Activated CD4-positive, alpha-beta T cell treated with anti-CD3 and anti-CD28 coated beads for 48 hours (primary cell): Measurements from ENCODE around the gene ROBO1.

ENCODE experiments used
- DNase-seq: peaks from one replicate; pipeline ENCODE4 v3.0.0-alpha.2; 2020

ROBO1 gene

DNA sequence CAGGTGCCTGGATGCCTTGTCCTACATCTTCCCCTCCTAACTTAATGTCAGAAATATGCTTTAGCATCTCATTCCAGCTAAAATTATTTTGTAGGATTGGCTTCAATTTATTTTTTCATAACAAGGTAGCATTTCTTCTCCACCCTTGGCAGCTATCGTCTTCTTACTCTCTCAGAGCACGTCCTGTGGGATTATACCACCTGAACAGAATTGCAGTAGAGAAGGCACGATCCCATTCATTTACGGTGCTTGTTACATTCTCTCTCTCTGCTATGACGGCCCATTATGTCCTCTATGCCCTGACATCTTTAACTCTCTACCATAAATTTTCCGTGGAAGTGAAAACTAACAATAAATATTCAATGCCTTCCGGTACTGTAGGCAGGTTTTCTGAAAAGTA, 103.3 kb downstream of the ROBO1 start:
- DNase-seq: no peak

DNA sequence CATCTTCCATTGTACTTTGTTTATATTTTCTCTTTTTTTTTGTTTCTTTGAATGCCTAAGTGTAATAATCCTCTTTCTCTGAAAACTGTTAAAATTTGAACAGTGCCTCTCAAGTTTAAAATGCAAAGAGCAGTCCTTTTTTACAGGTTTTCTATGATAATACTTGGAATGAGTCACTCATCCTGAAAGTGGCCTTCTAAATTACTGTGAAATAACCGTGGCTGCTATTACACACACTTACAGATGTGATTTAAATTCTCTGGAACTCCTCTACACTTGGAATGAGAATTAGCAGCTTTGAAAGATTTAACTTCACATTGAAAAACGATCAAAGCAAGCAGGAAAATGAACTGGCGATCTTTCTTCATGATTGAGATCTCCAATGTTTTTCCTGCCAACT, 105.9 kb downstream of the ROBO1 start:
- DNase-seq: no peak

DNA sequence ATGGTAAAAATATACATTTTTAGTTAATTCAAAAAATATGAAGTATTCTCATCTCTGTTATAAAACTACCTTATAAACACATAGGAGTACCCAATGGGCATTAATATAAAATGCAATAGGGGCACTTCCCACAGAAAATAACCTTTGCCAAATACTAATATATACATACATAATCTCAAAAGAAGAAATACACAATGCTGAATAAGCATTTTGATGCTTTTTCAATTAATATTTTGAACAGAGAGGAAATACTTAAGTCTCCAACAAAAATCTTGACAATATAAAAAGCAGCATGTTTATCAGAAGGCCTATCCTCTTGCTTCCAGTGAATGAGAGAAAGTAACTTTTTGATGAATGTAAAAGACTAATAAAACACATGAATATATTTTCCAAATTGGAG, 110.7 kb downstream of the ROBO1 start:
- no peak for DNase-seq

DNA sequence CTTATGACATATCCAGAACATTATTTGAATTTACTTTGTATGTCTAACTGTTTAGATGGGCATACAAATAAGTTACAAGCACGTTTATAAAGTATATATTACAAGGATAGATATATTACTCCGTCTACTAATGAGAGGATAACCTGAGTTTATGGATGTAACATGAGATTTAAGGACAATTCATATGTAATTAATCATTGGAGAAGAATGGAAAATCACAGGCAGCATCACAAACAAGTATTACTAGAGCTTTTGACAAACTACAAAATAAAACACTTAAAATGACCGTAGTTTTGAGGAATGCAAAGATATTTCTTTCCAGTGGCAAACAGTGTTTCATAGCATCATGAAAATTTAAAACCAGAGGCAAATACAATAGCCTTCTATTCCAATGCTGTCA, 113.8 kb downstream of the ROBO1 start:
- DNase-seq: no peak

DNA sequence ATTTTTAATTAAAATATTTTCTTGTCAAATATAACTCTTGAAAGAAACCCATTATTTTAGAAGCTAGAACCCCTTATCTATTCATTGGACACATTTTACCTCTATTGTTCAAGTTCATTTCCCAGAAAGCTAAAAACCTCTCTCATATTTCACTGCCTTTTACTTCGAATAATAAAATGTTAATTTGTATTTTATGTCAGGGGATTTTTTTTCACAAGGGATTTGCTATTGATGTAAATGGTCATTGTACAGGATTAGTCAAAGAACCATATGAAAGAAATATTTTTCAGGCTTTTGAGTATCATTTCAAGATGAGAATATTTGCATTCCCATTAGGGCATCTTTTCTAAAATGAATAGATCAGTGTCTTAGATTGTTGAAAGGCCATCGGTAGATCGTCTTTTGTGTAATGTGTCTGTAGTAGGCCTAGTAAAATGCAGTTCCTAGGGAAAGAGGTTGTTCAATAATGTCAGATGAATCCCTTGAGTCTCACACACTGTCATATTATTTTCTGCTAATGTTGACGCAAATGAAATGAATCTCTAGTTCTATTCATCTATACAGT, 114.5 kb downstream of the ROBO1 start:
- DNase-seq: no peak

DNA sequence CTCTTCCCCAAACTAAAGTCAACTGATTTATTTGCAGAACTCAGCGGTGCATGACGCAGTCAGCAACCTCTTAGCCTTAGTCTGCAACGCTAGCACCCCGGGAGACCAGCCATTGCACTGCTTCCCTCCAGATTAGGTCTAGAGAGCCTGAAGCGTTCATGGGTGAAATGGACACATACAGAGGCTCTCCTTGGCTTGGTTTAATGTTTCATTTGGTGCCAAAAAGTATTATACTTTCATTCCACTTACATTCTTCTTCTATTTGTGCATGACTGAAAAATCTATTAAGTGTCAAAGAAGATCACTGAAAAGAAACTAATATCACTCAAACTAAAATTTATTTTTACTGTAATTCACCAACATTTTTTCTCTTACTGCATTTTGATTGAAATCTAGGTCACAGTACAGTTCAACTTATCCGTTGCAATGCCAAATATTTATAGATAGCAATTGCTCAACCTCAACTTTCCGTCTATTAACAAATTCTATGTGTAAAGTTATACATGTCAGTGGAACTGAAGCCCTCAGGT, 116.2 kb downstream of the ROBO1 start:
- DNase-seq: no peak

DNA sequence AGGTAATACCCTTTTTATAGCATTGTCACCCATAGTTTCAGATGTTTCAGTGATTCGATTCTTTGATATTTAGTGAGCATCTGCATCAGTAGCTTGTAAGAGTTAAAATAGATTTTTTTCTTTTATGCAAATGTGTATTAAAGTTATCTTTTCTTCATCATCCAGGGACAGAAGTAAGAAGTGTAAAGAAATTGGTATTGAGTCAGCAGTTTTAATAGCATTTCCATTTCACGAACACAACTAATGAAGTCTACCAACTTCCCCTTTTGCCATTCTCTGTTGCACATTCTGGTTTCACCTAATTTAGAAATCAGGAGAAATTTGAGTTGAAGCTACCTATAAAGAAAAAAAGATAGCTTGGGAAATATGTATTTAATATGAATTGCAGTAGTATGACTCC, 127.9 kb downstream of the ROBO1 start:
- DNase-seq: no peak

DNA sequence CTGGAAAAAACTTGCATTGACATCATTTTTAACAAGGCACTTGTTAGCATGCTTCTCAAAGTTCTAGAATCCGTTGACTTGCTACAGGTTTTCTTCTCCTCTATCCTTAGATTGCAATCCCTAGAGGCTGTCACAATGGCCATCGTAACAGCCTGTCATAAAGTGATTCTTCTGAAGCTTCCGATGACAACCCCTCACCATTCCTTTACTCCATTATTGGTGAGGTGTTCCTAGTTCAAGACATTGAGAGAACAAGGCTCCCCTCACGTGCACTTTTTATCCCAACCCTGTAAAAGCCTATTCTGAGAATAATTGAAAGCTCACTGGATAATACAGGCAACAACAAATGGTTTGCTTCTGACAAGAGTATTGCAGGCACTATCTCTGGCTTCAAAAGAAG, 131.4 kb downstream of the ROBO1 start:
- DNase-seq: no peak

DNA sequence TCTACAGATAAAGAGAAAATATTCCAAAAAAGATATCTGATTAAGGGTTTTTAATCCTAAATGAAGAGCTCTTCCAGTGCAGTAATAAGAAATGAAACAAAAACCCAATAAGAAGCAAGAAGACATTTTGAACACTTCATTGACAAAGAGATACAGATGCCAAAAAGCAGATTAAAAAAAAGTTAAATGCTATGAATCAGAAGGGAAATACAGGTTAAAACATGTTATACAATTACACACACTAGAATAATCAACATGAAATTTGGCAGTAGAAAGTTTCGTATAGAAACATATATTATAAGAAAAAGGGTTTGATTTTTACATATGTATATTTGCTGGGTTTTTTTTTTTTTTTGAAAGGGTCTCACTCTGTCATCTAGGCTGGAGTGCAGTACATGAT, 135.0 kb downstream of the ROBO1 start:
- DNase-seq: no peak

DNA sequence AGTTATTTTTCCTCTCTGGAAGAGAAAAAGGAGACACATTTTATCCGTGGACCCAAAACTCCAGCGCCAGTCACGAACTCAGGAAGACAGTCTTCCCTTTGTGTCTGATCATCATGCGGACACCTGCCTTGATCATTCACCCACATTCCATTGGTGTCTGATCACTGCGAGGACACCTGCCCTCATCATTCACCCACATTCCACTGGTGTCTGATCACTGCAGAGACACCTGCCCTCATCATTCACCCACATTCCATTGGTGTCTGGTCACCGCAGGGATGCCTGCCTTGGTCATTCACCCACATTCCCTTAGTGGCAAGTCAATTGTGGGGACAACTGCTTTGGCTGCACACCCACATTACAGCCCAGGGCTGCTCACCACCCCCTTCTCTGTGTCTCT, 148.9 kb downstream of the ROBO1 start:
- no peak for DNase-seq

DNA sequence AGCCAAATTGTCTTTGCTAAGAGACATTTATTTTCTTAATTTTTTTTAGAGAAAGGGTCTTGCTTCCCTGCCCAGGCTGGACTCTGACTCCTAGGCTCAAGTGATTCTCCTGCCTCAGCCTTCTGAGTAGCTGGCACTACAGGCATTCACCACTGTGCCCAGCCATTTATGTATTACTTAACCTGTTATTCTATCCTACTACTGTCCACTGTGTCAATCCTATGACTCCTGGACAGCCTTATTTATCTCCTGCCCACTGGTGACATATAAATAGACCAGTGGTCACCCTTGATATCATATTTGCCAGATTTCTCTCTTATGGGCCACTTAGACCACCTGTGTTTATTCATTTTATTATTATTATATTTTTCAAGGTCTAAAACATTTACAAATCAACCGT, 161.4 kb downstream of the ROBO1 start:
- DNase-seq: no peak

DNA sequence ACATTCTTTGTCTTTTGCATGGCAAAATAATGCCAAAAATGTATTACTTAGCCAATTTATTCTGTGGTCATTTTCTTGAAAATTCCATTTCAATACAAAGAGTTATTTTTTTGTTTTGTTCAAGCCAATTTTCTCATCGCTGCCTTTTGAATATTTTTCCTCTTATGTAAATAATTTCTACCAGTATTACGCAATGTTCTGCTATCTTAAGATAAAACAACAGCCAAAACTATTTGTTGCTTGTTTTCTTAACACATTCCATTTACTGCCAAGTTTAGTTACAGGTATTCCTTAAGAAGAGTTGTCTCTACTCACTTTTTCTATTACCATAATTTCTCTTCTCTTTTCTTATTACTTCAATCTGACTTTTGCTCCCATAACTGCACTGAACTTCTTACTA, 163.1 kb downstream of the ROBO1 start:
- DNase-seq: no peak

DNA sequence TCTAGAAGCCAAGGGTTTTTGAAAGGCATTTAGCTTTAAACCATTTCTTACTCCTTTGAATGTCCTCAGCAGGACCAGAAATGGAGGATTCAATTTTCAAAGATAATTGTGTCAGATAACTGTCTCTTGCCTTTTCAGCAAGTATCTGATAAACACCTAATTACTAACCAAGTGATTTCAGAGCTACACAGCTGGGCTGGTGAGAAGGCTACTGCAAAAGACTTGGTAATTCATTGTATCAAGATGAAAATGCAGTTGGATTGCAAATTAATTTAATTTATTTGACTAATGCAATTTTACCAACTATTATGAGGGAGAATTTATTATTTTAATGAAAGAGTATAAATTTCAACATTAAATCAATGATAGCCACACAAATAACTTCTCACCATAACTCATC, 165.4 kb downstream of the ROBO1 start:
- DNase-seq: no peak

DNA sequence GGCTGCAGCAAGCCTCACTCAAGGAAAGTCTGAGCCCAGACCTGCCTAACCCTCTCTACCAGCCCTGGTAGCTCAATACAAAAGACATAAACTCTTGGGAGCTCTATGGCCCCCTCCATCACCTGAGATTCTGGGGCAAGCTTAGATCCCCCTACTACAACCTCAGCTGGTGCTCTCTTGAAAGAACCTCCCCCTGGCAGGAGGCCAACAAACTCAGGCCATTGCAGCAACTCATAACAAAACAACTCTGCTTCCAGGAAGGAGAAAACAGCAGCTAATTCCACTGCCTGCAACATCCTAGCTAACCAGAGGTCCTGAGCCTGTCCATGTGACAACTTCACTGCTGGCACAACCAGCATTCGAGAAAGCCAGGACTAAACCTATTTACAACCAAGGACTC, 169.2 kb downstream of the ROBO1 start:
- no peak for DNase-seq

DNA sequence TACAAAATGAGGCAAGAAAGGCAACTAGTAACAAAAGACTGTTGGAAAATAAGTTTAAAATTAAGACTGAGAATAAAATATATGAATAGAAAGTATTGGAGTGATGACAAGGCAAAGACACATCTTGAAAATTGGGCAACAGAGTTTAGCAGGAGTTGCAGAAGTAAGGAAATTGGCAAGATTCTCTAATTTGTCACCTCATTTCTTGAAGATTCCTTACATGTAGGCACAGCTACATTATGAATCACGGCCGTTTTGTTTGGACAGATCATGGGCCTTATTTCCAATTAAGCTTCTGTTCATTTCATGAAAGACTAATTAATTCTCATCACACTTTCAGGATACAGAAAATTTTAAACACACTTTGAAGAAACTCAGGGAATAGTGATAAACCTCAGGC, 170.1 kb downstream of the ROBO1 start:
- no peak for DNase-seq

DNA sequence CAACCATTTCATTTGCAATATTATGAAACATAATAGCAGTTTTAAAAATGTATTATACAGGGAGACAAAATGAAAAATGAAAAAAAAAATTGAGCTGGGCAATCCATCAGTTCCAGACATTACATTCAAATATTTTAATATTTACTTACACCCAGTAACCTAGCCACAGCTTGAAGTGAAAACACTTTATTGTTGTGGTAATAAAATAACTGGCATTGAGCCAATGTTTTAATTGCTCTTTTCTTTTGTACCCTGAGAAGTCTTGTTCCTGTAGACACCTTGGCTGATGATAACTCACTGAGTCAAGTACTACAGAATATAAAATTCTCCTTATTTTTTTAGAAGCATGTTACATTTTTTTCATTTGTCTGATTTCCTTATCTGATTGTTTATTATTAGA, 180.6 kb downstream of the ROBO1 start:
- no peak for DNase-seq

DNA sequence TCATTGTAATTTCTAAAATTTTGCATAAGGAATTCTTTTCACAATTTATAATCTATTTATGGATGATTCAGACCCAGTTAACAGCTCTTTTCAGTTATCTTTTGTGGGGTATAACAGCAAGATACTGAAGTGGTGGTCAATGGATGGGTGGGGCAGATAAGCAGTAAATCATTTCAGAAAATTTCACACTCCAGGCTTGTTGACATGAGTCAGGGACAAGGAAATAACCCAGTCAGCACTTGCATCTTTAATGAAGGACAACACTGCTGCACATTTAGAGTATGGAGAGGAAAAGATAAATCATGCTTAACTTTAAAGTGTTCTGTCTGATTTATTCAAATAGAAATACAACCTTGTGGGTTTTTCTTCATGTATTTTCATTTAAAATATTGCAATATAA, 181.6 kb downstream of the ROBO1 start:
- DNase-seq: no peak

DNA sequence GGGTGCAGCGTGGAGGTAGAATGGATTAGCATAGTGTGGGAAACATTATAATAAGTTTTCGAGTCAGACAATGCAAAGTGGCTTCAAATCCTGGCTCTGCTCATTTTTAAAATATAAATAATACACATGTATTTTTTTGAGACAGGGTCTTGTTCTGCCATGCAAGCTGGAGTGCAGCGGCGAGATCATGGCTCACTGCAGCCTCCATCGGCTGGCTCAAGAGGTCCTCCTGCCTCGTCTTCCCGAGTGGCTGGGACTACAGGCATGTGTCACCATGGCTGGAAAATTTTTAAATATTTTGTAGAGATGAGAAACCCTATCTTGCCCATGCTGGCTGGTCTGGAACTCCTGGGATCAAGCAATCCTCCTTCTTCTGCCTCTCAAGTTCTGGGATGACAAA, 194.9 kb downstream of the ROBO1 start:
- DNase-seq: no peak

DNA sequence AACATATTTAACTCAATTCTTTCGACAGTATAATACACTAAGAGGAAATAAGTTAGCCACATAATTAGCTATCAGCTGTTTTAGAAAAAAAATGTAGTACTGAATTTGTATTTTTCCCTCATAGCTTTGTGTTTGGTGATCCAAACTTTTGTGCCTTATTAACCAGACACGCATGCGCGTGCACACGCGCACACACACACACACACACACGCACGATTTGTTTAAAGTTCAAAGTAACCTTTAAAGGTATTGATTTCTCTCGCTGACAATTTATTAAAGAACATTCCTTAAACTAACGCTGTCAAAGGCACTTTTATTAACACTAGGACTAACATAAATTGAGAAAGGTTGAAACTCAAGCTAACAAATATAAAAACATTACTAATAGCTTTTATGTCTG, 198.9 kb downstream of the ROBO1 start:
- DNase-seq: no peak

DNA sequence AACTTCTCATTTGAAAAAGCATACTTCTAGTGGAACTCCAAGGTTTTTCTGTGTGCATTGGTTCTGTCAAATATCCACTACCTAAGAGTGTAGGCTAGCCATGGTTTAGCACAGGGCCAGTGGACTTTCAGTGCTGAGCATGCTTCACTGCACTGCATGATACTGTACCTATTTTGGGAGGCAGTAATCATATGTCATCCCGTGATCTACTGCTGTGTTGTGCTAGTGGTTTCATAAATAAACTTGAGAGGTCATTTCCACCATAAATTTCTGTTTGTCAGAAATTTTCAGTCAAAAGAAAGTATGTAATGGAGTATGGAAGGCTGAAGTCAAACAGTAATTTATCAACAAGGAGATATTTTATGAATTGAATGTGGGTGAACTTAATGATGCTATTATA, 203.6 kb downstream of the ROBO1 start:
- DNase-seq: no peak

DNA sequence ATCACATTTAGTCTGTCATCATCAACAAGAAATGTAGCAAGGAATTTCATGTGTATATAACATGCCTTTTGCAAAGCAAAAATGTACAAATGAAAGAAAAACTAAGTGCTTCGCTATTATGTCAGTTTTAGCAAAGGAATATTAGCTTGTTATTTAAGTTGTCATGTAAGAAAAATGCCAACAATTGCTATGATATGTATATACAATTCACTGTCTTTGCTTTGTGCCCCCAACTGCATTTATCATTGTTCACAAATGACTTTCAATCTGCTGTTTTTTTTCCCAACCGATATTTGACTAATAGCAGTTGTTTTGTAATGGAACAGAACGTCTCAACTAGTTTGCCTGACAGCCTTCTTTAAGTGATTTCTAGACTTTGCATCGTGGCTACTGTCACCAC, 207.1 kb downstream of the ROBO1 start:
- DNase-seq: no peak

DNA sequence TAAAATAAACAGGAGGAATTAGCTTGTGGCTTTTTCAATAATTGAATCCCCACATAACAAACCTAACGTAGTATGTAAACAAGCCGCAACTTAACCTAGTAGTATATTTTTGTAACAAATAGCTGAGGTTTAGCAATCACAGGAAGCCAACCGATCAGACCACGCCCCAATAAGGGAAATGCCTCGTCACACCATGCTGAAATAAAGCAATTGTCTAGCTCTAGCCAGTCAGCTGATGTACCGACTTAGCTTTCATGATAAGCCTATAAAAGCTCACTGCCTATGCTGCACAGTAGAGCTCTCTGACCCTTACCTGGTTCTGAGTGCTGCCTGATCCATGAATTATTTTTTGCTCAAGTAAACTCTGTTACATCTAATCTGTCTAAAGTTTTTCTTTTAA, 208.9 kb downstream of the ROBO1 start:
- no peak for DNase-seq

DNA sequence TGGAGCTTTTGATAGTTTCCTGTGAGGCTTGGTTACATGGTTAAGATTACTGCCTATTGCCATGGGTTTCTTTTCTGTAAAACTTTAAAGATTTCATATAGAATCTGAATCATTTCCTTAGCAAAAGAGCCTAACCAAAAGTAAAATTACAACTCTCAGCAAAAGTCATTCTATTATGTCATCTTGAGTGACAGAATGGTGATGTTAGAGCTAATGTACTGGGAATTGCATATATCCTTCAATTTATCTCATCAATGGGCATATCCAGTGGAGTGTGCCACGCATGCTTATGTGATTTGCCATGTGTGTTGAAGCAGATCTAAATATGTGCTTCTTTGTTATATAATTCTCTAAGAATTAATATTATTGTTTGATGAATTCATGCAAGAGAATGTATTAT, 212.1 kb downstream of the ROBO1 start:
- DNase-seq: no peak

DNA sequence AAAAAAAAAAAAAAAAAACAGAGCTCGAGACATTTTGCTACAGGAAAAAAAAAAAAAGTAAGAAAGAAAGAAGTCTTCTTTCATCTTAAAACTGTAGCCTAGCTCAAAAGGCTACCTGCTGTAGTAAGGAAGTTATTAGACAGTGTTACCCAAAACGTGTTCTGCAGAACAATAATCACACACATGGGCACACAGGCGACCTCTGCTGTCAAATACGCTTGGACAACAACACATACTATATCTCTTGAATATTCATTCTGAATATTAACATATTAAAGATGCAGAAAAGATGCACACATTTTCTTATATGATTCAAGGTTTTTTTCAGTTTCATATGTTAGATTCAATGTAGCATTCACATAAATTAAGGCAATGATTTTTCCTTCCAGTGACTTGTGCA, 215.8 kb downstream of the ROBO1 start:
- DNase-seq: no peak

DNA sequence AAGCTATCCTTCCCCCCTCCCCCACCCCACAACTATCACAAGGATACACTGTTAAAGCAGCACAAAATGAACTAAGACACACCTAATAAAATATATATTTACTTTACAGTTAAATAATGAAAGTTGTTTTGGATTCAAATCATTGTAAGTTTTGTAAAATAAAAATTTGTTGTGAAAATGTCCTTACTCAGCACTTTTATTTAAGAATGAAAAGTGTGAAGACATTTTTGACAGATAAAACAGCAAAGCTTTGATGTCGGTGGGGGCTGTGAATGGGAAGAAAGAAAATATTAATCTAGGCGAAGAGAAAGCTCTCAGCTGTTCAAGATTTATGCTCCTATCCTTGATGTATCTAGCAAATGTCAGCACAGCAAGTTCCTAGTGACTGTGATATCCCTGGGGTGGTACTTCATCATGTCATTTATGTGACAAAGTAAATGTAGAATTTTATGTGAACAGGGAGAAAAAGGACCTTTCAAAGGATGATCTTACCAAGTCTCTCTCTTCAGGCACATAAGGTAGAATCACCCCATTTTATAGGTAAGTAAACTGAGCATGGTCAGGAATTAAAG, 216.4 kb downstream of the ROBO1 start:
- no peak for DNase-seq
